Keratinocyte (primary cell): ENCODE results near the gene HSPB9.

Experiments
- CTCF ChIP-seq, 3 experiments: IDR thresholded peaks in 1 of 3; conservative IDR thresholded peaks in 1 of 3; optimal IDR thresholded peaks in 1 of 3; 2 replicates in 2 of 3; 3 replicates in 1 of 3; pipeline versions ENCODE3 to v1.5.1; 2011; ENCODE audit warnings: low read length in 3 of 3, mild to moderate bottlenecking in 3 of 3, moderate library complexity in 2 of 3, control low read depth in 1 of 3, inconsistent platforms in 1 of 3; ENCODE audit not compliant: insufficient read depth in 2 of 3; ENCODE audit errors: extremely low read depth in 1 of 3
- EZH2 ChIP-seq: IDR thresholded peaks from one replicate; pipeline ENCODE4 v1.6.1; 2012; ENCODE audit warnings: inconsistent platforms, mild to moderate bottlenecking, low read length, moderate library complexity

DNA sequence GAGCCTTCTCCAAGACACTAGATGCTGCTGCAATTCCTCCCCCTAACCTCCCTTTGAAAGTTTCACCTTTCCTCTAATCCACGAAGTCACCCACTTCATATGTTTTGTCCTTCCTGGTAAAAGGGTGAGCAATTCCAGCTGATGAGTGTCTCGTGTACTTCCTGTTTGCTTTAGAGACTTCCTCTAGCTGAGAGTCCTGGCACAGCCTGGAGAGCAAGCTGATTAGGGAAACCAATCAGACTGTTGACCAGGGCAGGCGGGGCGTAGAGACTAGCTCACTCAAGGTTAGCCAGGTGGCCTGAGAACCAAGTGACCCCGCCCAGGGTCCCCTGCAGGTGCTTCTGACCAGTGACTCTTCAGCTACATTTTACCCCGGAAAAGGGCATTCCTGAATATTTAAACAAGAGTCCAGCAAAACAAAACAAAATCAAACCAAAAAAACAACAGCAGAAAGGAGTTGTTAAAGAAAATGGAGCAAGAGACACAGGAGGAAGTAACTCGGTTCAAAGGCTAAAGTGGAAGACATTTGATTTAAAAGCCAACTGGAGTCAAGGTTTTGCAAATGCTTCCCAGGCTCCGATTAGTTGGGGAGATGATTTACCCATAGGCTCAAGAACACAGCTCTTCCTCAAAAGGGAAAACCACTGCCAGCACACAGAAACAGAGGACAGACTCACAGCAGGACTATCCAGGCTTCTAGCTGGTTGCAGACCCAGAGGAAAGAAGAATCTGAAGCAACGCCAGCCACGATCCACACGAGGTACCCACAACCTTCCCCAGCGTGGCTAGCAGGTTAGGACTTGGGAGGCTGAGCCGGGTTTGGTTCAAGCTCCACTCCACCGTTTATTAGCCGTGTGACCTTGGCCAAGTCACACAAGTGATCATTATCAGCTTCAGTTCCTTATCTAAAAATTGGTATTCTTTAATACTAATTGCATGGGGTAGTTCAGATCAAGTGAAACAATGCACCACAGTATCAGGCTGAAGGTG, 13.4 kb downstream of the HSPB9 start:
- no peak for TF ChIP-seq CTCF (optimal IDR thresholded peaks at IDR 0.05 in 1 of 3, IDR thresholded peaks at IDR 0.05 in 1 of 3, conservative IDR thresholded peaks at IDR 0.05 in 1 of 3; ENCODE audit: extremely low read depth in 1 of 3, insufficient read depth in 2 of 3, low read length in 3 of 3)
- TF ChIP-seq EZH2 = no peak
